PC-3 (cell line): Measurements from ENCODE around the gene SMARCD1.

Experiments used
- EZH2phosphoT487 ChIP-seq: fragments of 300-600 bp; sonication (generic); IDR thresholded peaks from 2 replicates; pipeline ENCODE4 v1.6.1; 2018; ENCODE audit warnings: mild to moderate bottlenecking, antibody characterized with exemption, low read length, borderline replicate concordance
- TF ChIP-seq, protein P1 (sequence below): fragments of 300-600 bp; sonication (generic); conservative IDR thresholded peaks from 2 replicates; pipeline ENCODE4 v1.5.1; 2017; ENCODE audit warnings: antibody characterized with exemption, low read depth, mild to moderate bottlenecking, low read length

DNA sequence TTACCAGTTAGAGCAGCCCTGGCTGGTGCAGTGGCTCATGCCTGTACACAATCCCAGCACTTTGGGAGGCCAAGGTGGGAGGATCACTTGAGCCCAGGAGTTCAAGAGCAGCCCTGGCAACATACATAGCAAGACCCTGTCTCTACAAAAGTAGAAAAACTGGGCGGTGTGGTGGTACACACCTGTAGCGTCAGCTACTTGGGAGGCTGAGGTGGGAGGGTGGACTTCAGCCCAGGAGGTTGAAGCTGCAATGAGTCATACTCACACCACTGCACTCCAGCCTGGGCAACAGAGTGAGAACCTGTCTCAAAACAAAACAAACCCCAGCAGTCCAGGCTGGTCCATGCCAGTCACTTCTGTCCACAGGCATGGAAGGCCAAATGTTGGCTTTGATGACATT lies 34.2 kb downstream of the SMARCD1 start:
- TF ChIP-seq, protein P1, sequence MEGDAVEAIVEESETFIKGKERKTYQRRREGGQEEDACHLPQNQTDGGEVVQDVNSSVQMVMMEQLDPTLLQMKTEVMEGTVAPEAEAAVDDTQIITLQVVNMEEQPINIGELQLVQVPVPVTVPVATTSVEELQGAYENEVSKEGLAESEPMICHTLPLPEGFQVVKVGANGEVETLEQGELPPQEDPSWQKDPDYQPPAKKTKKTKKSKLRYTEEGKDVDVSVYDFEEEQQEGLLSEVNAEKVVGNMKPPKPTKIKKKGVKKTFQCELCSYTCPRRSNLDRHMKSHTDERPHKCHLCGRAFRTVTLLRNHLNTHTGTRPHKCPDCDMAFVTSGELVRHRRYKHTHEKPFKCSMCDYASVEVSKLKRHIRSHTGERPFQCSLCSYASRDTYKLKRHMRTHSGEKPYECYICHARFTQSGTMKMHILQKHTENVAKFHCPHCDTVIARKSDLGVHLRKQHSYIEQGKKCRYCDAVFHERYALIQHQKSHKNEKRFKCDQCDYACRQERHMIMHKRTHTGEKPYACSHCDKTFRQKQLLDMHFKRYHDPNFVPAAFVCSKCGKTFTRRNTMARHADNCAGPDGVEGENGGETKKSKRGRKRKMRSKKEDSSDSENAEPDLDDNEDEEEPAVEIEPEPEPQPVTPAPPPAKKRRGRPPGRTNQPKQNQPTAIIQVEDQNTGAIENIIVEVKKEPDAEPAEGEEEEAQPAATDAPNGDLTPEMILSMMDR = no peak
- TF ChIP-seq EZH2phosphoT487 = no peak
